Bronchial epithelial cell (primary cell): ENCODE measurements around the gene PPT2. TPM values are rescaled to one million over a fixed set of nuclear protein-coding genes. Genes with fewer than 3 reads are reported as not detected.

Source experiments
- DNase-seq: peaks from one replicate; pipeline ENCODE4 v3.0.0-alpha.2; 2010; ENCODE audit warnings: low read depth
- FAIRE-seq: peaks from 2 replicates; lab custom pipeline; 2011; peaks lifted over from hg19 to GRCh38; lab: Jason Lieb, UNC
- H3K27me3 ChIP-seq: 2 replicates; pipeline ENCODE4 v1.5.1; 2011; ENCODE audit warnings: low read length; ENCODE audit not compliant: control insufficient read depth, insufficient read depth
- H3K36me3 ChIP-seq: 2 replicates; pipeline ENCODE4 v1.5.1; 2011; ENCODE audit warnings: low read length; ENCODE audit not compliant: control insufficient read depth, insufficient read depth
- H3K4me3 ChIP-seq: 2 replicates; pipeline ENCODE4 v1.5.1; 2011; ENCODE audit warnings: mild to moderate bottlenecking, low read depth, low read length, control low read depth
- total RNA-seq: library from RNA; depleted of rRNA; stranded (reverse); fragments of >200 nt; gene quantifications from 2 replicates; pipeline ENCODE4 v1.2.1, GENCODE V29; 2014
- TF ChIP-seq, protein P1 (sequence below): IDR thresholded peaks from 2 replicates; pipeline ENCODE4 v1.5.1; 2011; ENCODE audit warnings: mild to moderate bottlenecking, moderate library complexity, low read length, control low read depth, inconsistent platforms; ENCODE audit not compliant: insufficient read depth, severe bottlenecking

The PPT2 gene
- total RNA-seq, 1 donor from 2014 or later: 5.8 TPM

DNA sequence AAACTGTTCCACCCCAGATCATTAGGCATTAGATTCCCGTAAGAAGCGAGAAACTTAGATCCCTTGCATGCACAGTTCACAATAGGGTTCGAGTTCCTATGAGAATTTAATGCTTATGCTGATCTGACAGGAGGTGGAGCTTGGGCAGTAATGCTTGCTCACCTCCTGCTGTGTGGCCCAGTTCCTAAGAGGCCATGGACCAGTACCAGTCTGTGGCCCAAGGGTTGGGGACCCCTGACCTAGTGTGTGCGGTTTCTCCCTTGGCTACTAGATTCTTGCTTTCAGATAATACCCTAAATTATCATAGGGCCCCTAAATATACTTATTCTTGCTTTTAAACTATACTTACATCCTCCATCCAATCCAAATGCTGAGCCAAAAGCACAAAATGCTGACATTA, 40.4 kb downstream of the PPT2 start:
- TF ChIP-seq, protein P1, sequence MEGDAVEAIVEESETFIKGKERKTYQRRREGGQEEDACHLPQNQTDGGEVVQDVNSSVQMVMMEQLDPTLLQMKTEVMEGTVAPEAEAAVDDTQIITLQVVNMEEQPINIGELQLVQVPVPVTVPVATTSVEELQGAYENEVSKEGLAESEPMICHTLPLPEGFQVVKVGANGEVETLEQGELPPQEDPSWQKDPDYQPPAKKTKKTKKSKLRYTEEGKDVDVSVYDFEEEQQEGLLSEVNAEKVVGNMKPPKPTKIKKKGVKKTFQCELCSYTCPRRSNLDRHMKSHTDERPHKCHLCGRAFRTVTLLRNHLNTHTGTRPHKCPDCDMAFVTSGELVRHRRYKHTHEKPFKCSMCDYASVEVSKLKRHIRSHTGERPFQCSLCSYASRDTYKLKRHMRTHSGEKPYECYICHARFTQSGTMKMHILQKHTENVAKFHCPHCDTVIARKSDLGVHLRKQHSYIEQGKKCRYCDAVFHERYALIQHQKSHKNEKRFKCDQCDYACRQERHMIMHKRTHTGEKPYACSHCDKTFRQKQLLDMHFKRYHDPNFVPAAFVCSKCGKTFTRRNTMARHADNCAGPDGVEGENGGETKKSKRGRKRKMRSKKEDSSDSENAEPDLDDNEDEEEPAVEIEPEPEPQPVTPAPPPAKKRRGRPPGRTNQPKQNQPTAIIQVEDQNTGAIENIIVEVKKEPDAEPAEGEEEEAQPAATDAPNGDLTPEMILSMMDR: no peak
- Histone ChIP-seq H3K27me3 (no peaks in the 10 kb centered on the region), H3K4me3 (no peak overlapping the region), H3K36me3 (no peaks in the 10 kb centered on the region)
- FAIRE-seq (no peak), DNase-seq (no peak)

GRCh38 chr6:32194825-32195651, 41.1 kb downstream of the PPT2 start:
- H3K27me3 ChIP-seq: no peaks in the 10 kb centered on the region
- TF ChIP-seq, protein P1: peak; percentile 62
- FAIRE-seq (no peak), DNase-seq (peak; percentile 53)
- H3K4me3 ChIP-seq: peak overlapping the region; percentile 36
- no peaks in the 10 kb centered on the region for H3K36me3 ChIP-seq

DNA sequence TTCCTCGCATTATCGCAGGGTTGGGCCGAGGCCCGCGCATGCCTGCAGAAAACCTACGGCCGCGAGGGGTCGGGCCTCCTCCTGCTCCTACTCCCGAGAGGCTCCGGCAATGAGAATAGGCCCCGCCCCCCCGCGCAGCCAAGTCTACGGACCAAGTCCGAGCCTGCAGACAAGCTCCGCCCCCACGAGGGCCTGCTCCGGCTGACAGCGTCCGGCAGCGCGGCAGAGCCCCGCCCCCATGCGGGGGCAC, 41.6 kb downstream of the PPT2 start:
- no peak for FAIRE-seq

DNA sequence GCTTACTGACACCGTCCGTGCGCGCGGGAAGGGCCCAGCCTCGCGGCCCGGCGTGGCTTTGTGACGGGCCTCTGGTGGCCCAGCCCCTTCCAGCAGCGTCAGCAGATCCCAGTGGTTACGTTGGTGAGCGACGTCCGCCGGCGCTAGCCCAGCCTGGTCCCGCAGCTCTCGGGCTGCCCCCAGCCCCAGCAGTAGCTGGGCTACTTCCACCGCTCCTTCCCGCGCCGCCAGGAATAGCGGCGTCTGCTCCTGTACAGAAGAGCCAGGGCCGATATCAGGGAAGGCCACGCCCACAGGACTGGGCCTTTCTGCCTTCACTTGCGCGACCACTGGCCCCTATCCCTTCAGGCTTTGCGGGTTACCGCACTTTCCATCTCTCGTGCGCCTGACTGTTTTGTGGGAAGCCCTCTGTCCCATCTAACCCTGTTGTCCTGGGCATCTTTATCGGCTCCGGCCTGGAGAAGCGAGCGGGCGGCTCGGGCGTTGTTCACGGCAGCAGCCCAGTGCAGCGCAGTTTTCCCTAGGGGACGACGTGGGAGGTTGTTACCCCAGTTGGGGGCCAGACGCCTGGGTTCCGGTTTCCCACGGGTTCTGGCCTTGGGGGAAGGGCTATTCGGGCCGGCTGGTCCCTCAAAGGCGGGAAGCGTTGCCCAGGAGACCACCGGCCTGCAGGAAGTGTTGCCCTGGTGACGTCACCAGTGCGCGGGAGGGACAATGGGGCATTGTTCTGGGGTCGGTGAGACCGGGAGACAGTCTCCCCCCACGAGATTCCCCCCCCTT, 42.2 kb downstream of the PPT2 start:
- Histone ChIP-seq H3K27me3 (no peaks in the 10 kb centered on the region), H3K36me3 (no peaks in the 10 kb centered on the region), H3K4me3 (peak overlapping the region; percentile 54)
- TF ChIP-seq, protein P1: no peak
- DNase-seq (peak; percentile 42), FAIRE-seq (no peak)

More for the DNA sequence above, 41.6 kb downstream of the PPT2 start:
- H3K27me3 ChIP-seq: no peaks in the 10 kb centered on the region
- no peaks in the 10 kb centered on the region for H3K36me3 ChIP-seq
- peak overlapping the region; percentile 54 for H3K4me3 ChIP-seq
- TF ChIP-seq, protein P1: peak; percentile 53
- DNase-seq: peak; percentile 97

DNA sequence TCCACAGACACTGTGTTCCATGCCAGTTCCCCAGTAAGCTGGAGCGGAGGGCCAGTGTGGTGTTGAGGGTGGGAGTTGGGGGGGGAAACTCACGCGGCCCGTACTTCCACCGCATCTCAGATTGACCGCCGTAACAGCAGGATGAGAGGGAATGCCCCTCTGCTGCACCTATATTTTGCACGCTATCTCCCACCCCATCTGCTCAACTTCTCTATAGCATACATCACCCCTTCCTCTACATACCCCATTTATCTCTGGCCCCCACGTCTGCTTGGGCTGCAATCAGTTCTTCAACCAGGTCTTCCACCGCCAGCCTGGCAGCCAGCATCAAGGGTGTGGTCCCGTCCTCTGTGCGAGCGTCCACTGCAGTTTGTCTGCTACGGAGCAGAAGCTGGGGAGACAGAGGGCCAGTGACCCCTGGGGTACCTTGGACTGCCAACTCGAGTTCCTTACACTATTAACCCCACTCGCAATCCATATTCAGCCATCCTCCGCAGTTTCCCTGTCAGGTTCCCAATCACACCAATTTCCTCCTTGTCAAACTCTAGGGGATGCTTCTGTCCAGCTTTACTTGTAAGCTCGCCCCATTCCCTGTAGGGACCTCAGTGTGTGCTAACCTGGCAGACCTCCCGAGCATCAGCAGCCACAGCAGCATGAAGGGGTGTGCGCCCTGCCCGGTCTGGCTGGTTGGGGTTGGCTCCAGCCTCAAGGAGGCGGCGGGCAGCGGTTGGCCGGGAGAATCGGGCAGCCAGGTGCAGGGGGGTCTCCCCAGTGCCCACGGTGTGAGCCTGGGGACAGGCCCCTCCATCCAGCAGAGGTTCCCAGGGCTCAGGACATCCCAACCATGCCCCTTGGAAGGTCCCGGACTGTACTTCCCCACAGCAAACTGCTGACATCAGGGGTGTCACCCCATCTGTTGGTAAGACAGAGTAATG, 43.0 kb downstream of the PPT2 start:
- FAIRE-seq: no peak

More for the DNA sequence above, 43.0 kb downstream of the PPT2 start:
- DNase-seq: no peak
- no peaks in the 10 kb centered on the region for H3K27me3 ChIP-seq
- peak overlapping the region; percentile 54 for H3K4me3 ChIP-seq
- no peaks in the 10 kb centered on the region for H3K36me3 ChIP-seq
- TF ChIP-seq, protein P1: no peak
